Adrenal gland (tissue), 12 donors: Measurements from ENCODE around the gene PPP2R5D. TPM values are rescaled to one million over a fixed set of nuclear protein-coding genes. Genes with fewer than 3 reads are reported as not detected.
A peak's percentile ranks its signal among the peaks of the same experiment; 100 is the strongest.

Experiments used
- DNase-seq, 7 donors: peaks; one replicate each; pipeline ENCODE4 v3.0.0-alpha.2; 2019 to 2020
- H3K27ac ChIP-seq, 5 donors: fragments of 200-600 bp; sonication (generic) in 4 of 5; 1 replicate in 3 of 5; 2 replicates in 2 of 5; pipeline versions ENCODE4 v1.5.1 to v1.8.0; 2016 to 2020; ENCODE audit warnings: mild to moderate bottlenecking in 1 of 5
- H3K27me3 ChIP-seq: fragments of 200-600 bp; 2 replicates; pipeline ENCODE4 v1.8.0; 2021
- H3K36me3 ChIP-seq, 2 donors: fragments of 200-600 bp; replicated peaks in 1 of 2; 1 replicate in 1 of 2; 2 replicates in 1 of 2; pipeline versions ENCODE4 v1.5.1 to v1.8.0; 2018 to 2022
- H3K4me1 ChIP-seq, 2 donors: fragments of 200-600 bp; replicated peaks in 1 of 2; 1 replicate in 1 of 2; 2 replicates in 1 of 2; pipeline versions ENCODE4 v1.5.1 to v1.8.0; 2018 to 2021
- H3K4me3 ChIP-seq, 4 donors: fragments of 200-600 bp; sonication (generic) in 3 of 4; one replicate each; pipeline ENCODE4 v1.5.1; 2016 to 2018
- H3K9me3 ChIP-seq, 3 donors: fragments of 200-600 bp; sonication (generic) in 1 of 3; replicated peaks in 1 of 3; 1 replicate in 2 of 3; 2 replicates in 1 of 3; pipeline versions ENCODE4 v1.5.1 to v1.8.0; 2016 to 2021
- POLR2A ChIP-seq, 2 donors: fragments of 450-650 bp; IDR thresholded peaks; one replicate each; pipeline ENCODE4 v1.6.1; 2017; ENCODE audit warnings: antibody characterized with exemption in 2 of 2, mild to moderate bottlenecking in 2 of 2, moderate library complexity in 1 of 2
- WGBS, 4 donors: extraction: QIAGEN DNeasy Blood & Tissue Kit in 2 of 4; methylation state at CpG; one replicate each; pipeline versions ENCODE4 v1.1.5 to v1.1.7; 2013 to 2017; 5-methylcytosine and 5-hydroxymethylcytosine counted together
- intact Hi-C, 2 donors: fragments of 100-400 bp; cut with DNase I; formaldehyde crosslinking; loops; one replicate each; pipeline versions ENCODE4 v1.14.1 to v1.15.0; 2022 to 2023
- polyA plus RNA-seq, 3 donors: library from polyadenylated mRNA; stranded (reverse); fragments of 200-250 nt in 2 of 3; fragments of 350-450 nt in 1 of 3; fragmentation: Illumina TruSeq in 1 of 3; extraction: RNeasy Lipid Tissue Mini Kit (QIAGEN cat#74804) in 1 of 3; gene quantifications; one replicate each; pipeline ENCODE4 v1.2.3, GENCODE V29; 2013 to 2014
- total RNA-seq, 9 donors: library from RNA; depleted of rRNA in 4 of 9; stranded (reverse); fragments of >200 nt in 4 of 9; fragments of 120-200 nt in 1 of 9; fragmentation: NEBNext Ultra II Directional in 1 of 9; extraction: Animal tissue kit (Norgen Biotek cat#: 25700) in 1 of 9; gene quantifications; one replicate each; pipeline versions ENCODE4 v1.1.0 to v1.2.4, GENCODE V29; 2013 to 2023
- TF ChIP-seq, protein P1 (sequence below), 6 experiments: fragments of 450-650 bp in 4 of 6; fragments of 200-600 bp in 2 of 6; sonication (generic) in 1 of 6; IDR thresholded peaks; 1 replicate in 5 of 6; 2 replicates in 1 of 6; pipeline versions ENCODE4 v1.5.1 to v1.8.0; 2016 to 2021; ENCODE audit warnings: antibody characterized with exemption in 6 of 6, mild to moderate bottlenecking in 2 of 6, moderate library complexity in 1 of 6
- donor health status: healthy with polysubstance abuse.
- donor health status: Bipolar disorder and iron deficiency.
- donor health status: DM: yes; HTN: yes; CAD: no.
- donor health status: DM: no; HTN: no; CAD: no.
- donor health status: DM: no; HTN: no; CAD: no.
- donor health status: DM: yes; HTN: yes; CAD: no.

PPP2R5D gene
- total and polyA plus RNA-seq, 12 donors: 24.2 to 97.8 (median 33.7) TPM

DNA sequence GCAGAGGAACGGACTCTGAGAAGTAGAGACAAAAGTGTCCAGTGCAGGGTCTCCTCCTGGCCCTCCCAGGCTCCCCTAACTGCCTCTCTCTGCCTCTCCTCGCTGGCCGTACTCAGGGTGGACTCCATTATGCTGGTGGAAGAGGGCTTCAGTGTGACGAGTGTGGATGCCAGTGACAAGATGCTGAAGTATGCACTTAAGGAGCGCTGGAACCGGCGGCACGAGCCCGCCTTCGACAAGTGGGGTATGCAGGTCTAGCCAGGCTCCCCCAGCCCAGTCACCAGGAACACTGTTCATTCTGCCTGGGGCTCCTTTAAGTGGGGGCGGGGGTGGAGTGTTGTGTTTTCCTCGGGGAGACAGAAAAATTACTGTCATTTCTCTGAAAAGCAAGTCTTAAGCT lies 22.3 kb upstream of the PPP2R5D start:
- 94 to 95% (median 95%) methylated on average over 12 of the region's 12 CpGs for WGBS, 4 donors

GRCh38 chr6:42962502-42963178 lies 21.7 kb upstream of the PPP2R5D start:
- intact Hi-C loops: no loop called here
- Histone ChIP-seq H3K36me3 (peaks cover 0 to 32% of the 10 kb centered on the region in 2 donors), H3K4me1 (peaks cover 10% of the 10 kb centered on the region in 2 donors), H3K27me3 (no peaks in the 10 kb centered on the region), H3K27ac (no peak overlapping the region), H3K9me3 (no peaks in the 10 kb centered on the region), H3K4me3 (no peak overlapping the region)
- no peak for DNase-seq
- WGBS, 4 donors: 89 to 93% (median 91%) methylated on average over 10 to 13 of the region's 13 CpGs
- TF ChIP-seq, protein P1, sequence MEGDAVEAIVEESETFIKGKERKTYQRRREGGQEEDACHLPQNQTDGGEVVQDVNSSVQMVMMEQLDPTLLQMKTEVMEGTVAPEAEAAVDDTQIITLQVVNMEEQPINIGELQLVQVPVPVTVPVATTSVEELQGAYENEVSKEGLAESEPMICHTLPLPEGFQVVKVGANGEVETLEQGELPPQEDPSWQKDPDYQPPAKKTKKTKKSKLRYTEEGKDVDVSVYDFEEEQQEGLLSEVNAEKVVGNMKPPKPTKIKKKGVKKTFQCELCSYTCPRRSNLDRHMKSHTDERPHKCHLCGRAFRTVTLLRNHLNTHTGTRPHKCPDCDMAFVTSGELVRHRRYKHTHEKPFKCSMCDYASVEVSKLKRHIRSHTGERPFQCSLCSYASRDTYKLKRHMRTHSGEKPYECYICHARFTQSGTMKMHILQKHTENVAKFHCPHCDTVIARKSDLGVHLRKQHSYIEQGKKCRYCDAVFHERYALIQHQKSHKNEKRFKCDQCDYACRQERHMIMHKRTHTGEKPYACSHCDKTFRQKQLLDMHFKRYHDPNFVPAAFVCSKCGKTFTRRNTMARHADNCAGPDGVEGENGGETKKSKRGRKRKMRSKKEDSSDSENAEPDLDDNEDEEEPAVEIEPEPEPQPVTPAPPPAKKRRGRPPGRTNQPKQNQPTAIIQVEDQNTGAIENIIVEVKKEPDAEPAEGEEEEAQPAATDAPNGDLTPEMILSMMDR (IDR thresholded peaks at IDR 0.05): no peak
- no peak for TF ChIP-seq POLR2A (IDR thresholded peaks at IDR 0.05)

More for the DNA sequence above, 22.3 kb upstream of the PPP2R5D start:
- no peaks in the 10 kb centered on the region for H3K9me3 ChIP-seq
- intact Hi-C loops: no loop called here
- H3K4me1 ChIP-seq: peaks cover 10% of the 10 kb centered on the region in 2 donors
- TF ChIP-seq, protein P1 (IDR thresholded peaks at IDR 0.05): no peak
- H3K4me3 ChIP-seq: no peak overlapping the region
- peaks cover 0 to 26% of the 10 kb centered on the region in 2 donors for H3K36me3 ChIP-seq
- no peak for DNase-seq
- H3K27ac ChIP-seq: no peak overlapping the region
- H3K27me3 ChIP-seq: no peaks in the 10 kb centered on the region

GRCh38 chr6:42963179-42963854 lies 21.1 kb upstream of the PPP2R5D start:
- Histone ChIP-seq H3K27me3 (no peaks in the 10 kb centered on the region), H3K4me3 (no peak overlapping the region), H3K9me3 (no peaks in the 10 kb centered on the region), H3K36me3 (peaks cover 0 to 36% of the 10 kb centered on the region in 2 donors), H3K27ac (no peak overlapping the region), H3K4me1 (peaks cover 10% of the 10 kb centered on the region in 2 donors)
- DNase-seq: no peak
- no peak for TF ChIP-seq POLR2A (IDR thresholded peaks at IDR 0.05)
- TF ChIP-seq, protein P1 (IDR thresholded peaks at IDR 0.05): no peak
- WGBS, 4 donors: 83 to 87% (median 86%) methylated on average over 11 to 12 of the region's 12 CpGs; no CpG with 5 or more reads in 1 of the 4 donors
- intact Hi-C loops: no loop called here

- 74 to 86% (median 80%) methylated on average over 3 to 9 of the region's 9 CpGs for WGBS, 4 donors
- H3K4me3 ChIP-seq: no peak overlapping the region
- peaks cover 10% of the 10 kb centered on the region in 2 donors for H3K4me1 ChIP-seq
- intact Hi-C loops: no loop called here
- H3K9me3 ChIP-seq: no peaks in the 10 kb centered on the region
- peaks cover 0 to 43% of the 10 kb centered on the region in 2 donors for H3K36me3 ChIP-seq
- peak in 3 of 7 donors; percentile 31 to 55 (median 40) for DNase-seq
- TF ChIP-seq, protein P1 (IDR thresholded peaks at IDR 0.05): no peak
- no peak for TF ChIP-seq POLR2A (IDR thresholded peaks at IDR 0.05)
- no peaks in the 10 kb centered on the region for H3K27me3 ChIP-seq
- no peak overlapping the region for H3K27ac ChIP-seq
These were observed 20.3 kb upstream of the PPP2R5D start for GRCh38 chr6:42963855-42964605.
